GM12878 (cell line): ENCODE measurements around the gene PMAIP1. TPM values are rescaled to one million over a fixed set of nuclear protein-coding genes. Genes with fewer than 3 reads are reported as not detected.
A peak's percentile ranks its signal among the peaks of the same experiment; 100 is the strongest.

ENCODE experiments used
- BACH1 ChIP-seq: fragments of 450-650 bp; IDR thresholded peaks from 2 replicates; pipeline ENCODE4 v1.6.1; 2017; ENCODE audit warnings: mild to moderate bottlenecking, borderline replicate concordance
- CHD2 ChIP-seq: IDR thresholded peaks from 2 replicates; pipeline ENCODE4 v1.6.1; 2011; ENCODE audit warnings: low read depth, low read length, improper control_type of control experiment, borderline replicate concordance
- IKZF2 ChIP-seq, 2 experiments: fragments of 450-650 bp; IDR thresholded peaks; 2 replicates each; pipeline ENCODE4 v1.6.1; 2017; ENCODE audit warnings: mild to moderate bottlenecking in 2 of 2, moderate library complexity in 2 of 2
- POLR2AphosphoS5 ChIP-seq: IDR thresholded peaks from 2 replicates; pipeline ENCODE4 v1.6.1; 2011; ENCODE audit warnings: mild to moderate bottlenecking, low read length, inconsistent platforms
- SMARCA5 ChIP-seq: fragments of 450-650 bp; IDR thresholded peaks from 2 replicates; pipeline ENCODE4 v1.6.1; 2017; ENCODE audit warnings: mild to moderate bottlenecking
- SPI1 ChIP-seq: IDR thresholded peaks from 2 replicates; pipeline ENCODE4 v1.6.1; 2011; ENCODE audit warnings: low read depth, mild to moderate bottlenecking, low read length, moderate library complexity, borderline replicate concordance; ENCODE audit not compliant: insufficient read depth
- SREBF1 ChIP-seq: IDR thresholded peaks from 2 replicates; pipeline ENCODE4 v1.6.1; 2012; ENCODE audit warnings: mild to moderate bottlenecking, low read length
- SREBF2 ChIP-seq: IDR thresholded peaks from 2 replicates; pipeline ENCODE4 v1.6.1; 2012; ENCODE audit warnings: mild to moderate bottlenecking, low read length
- SUZ12 ChIP-seq: fragments of 200-600 bp; sonication (generic); IDR thresholded peaks from one replicate; pipeline ENCODE4 v1.6.1; 2018; ENCODE audit warnings: antibody characterized with exemption, mild to moderate bottlenecking; ENCODE audit not compliant: unreplicated experiment
- ZSCAN29 ChIP-seq: fragments of 450-650 bp; IDR thresholded peaks from 2 replicates; pipeline ENCODE4 v1.6.1; 2017; ENCODE audit warnings: mild to moderate bottlenecking, moderate library complexity
- polyA plus RNA-seq, 11 experiments: library from polyadenylated mRNA; depleted of rRNA in 4 of 11; unstranded in 6 of 11; stranded (reverse) in 5 of 11; fragments of >200 nt; fragmentation: Nextera tagmentation in 4 of 11; fragmentation: Illumina TruSeq in 1 of 11; extraction: Ambion mirVana in 4 of 11; extraction: Trizol in 1 of 11; gene quantifications; 1 replicate in 1 of 11; 2 replicates in 10 of 11; pipeline versions ENCODE4 v1.2.1 to v1.2.3, GENCODE V29; 2011 to 2016; ENCODE audit warnings: inconsistent platforms in 2 of 11, missing spikeins in 2 of 11, low read depth in 1 of 11
- total RNA-seq, 4 experiments: library from RNA; depleted of rRNA in 3 of 4; stranded (reverse); fragments of >200 nt in 3 of 4; fragmentation: Illumina TruSeq in 1 of 4; extraction: Trizol in 1 of 4; gene quantifications; 2 replicates each; pipeline versions ENCODE4 v1.2.1 to v1.2.3, GENCODE V29; 2013 to 2021
- TF ChIP-seq, protein P1 (sequence below): IDR thresholded peaks from 2 replicates; pipeline ENCODE4 v1.6.1; 2011; ENCODE audit warnings: borderline replicate concordance, low read depth, mild to moderate bottlenecking, moderate library complexity, low read length; ENCODE audit not compliant: insufficient read depth, poor library complexity, severe bottlenecking
- TF ChIP-seq, protein P2 (sequence below): IDR thresholded peaks from 2 replicates; pipeline ENCODE4 v1.6.1; 2012; ENCODE audit warnings: low read depth, low read length, improper control_type of control experiment
- TF ChIP-seq, protein P3 (sequence below): fragments of 450-650 bp; IDR thresholded peaks from 2 replicates; pipeline ENCODE4 v1.6.1; 2016; ENCODE audit warnings: mild to moderate bottlenecking, moderate library complexity, borderline replicate concordance
- TF ChIP-seq, protein P4 (sequence below): fragments of 450-650 bp; IDR thresholded peaks from 2 replicates; pipeline ENCODE4 v1.6.1; 2017; ENCODE audit warnings: low read depth, mild to moderate bottlenecking, moderate library complexity
- TF ChIP-seq, protein P5 (sequence below): IDR thresholded peaks from 2 replicates; pipeline ENCODE4 v1.6.1; 2012; ENCODE audit warnings: low read length, inconsistent platforms

The PMAIP1 gene
- total and polyA plus RNA-seq, 10 of the 15 experiments (the other 5 are each of a cell fraction or from before 2014, with no cell fraction given), result 74.0 to 219 (median 112) TPM

DNA sequence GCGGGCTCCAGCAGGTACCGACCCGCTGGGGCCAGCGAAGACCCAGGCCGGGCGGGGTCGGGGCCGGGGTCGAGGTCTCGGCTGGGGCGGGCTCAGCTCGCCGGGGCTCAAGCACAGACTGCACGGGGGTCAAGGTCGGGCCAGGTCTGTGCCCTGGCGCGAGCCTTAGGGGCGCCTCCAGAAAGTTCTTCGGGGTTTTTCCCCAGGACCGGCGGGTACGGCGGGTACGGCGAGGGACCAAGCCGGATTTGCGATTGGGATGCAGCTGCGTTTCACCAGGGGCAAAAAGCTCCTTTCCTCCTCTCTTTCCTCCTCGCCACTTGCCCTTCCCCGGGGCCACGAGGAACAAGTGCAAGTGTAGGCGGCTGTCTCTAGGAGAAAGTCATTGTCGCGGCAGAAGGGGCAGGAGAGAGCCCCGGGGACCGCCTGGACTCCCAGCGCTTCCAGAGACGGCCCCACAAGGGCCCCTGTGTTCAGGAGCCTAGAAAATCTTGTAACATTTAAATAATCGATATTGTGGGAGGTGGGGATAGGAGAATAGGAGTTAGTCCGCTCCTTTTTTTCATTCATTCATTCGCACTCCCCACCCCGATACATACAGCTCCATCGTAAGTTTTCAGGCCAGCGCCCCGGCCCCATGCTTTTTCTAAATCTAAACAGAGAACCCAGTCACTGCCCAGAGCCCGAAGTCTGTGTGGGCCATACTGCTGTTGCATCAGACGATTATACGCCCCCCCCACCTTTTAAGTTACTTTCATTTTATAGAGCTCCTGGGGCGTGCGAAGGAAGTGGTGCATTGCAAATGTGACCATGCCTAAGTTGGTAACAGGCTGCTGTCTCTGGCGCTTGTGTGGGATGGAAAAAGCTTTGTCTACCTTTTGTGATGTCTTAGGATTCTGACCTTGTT lies 679 bp downstream of the PMAIP1 start (continued):
- TF ChIP-seq, protein P1, sequence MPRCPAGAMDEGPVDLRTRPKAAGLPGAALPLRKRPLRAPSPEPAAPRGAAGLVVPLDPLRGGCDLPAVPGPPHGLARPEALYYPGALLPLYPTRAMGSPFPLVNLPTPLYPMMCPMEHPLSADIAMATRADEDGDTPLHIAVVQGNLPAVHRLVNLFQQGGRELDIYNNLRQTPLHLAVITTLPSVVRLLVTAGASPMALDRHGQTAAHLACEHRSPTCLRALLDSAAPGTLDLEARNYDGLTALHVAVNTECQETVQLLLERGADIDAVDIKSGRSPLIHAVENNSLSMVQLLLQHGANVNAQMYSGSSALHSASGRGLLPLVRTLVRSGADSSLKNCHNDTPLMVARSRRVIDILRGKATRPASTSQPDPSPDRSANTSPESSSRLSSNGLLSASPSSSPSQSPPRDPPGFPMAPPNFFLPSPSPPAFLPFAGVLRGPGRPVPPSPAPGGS, result peak; percentile 67
- no peak for TF ChIP-seq CHD2
- peak in 1 of 2 experiments; percentile 65; a peak in 3 of 4 replicates for TF ChIP-seq IKZF2 (IDR thresholded peaks at IDR 0.05)
- no peak for TF ChIP-seq SREBF1
- TF ChIP-seq ZSCAN29, result no peak
- TF ChIP-seq, protein P2, sequence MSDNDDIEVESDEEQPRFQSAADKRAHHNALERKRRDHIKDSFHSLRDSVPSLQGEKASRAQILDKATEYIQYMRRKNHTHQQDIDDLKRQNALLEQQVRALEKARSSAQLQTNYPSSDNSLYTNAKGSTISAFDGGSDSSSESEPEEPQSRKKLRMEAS, result no peak; the same call in none of the 2 replicates
- TF ChIP-seq, protein P3, sequence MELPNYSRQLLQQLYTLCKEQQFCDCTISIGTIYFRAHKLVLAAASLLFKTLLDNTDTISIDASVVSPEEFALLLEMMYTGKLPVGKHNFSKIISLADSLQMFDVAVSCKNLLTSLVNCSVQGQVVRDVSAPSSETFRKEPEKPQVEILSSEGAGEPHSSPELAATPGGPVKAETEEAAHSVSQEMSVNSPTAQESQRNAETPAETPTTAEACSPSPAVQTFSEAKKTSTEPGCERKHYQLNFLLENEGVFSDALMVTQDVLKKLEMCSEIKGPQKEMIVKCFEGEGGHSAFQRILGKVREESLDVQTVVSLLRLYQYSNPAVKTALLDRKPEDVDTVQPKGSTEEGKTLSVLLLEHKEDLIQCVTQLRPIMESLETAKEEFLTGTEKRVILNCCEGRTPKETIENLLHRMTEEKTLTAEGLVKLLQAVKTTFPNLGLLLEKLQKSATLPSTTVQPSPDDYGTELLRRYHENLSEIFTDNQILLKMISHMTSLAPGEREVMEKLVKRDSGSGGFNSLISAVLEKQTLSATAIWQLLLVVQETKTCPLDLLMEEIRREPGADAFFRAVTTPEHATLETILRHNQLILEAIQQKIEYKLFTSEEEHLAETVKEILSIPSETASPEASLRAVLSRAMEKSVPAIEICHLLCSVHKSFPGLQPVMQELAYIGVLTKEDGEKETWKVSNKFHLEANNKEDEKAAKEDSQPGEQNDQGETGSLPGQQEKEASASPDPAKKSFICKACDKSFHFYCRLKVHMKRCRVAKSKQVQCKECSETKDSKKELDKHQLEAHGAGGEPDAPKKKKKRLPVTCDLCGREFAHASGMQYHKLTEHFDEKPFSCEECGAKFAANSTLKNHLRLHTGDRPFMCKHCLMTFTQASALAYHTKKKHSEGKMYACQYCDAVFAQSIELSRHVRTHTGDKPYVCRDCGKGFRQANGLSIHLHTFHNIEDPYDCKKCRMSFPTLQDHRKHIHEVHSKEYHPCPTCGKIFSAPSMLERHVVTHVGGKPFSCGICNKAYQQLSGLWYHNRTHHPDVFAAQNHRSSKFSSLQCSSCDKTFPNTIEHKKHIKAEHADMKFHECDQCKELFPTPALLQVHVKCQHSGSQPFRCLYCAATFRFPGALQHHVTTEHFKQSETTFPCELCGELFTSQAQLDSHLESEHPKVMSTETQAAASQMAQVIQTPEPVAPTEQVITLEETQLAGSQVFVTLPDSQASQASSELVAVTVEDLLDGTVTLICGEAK, result no peak
- TF ChIP-seq SUZ12, result no peak
- no peak for TF ChIP-seq SREBF2
- TF ChIP-seq, protein P4, sequence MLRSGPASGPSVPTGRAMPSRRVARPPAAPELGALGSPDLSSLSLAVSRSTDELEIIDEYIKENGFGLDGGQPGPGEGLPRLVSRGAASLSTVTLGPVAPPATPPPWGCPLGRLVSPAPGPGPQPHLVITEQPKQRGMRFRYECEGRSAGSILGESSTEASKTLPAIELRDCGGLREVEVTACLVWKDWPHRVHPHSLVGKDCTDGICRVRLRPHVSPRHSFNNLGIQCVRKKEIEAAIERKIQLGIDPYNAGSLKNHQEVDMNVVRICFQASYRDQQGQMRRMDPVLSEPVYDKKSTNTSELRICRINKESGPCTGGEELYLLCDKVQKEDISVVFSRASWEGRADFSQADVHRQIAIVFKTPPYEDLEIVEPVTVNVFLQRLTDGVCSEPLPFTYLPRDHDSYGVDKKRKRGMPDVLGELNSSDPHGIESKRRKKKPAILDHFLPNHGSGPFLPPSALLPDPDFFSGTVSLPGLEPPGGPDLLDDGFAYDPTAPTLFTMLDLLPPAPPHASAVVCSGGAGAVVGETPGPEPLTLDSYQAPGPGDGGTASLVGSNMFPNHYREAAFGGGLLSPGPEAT, result peak; percentile 37; the same call in 1 of the 2 replicates
- TF ChIP-seq BACH1, result peak; percentile 82
- TF ChIP-seq SPI1, result peak; percentile 54
- no peak for TF ChIP-seq SMARCA5
- TF ChIP-seq, protein P5, sequence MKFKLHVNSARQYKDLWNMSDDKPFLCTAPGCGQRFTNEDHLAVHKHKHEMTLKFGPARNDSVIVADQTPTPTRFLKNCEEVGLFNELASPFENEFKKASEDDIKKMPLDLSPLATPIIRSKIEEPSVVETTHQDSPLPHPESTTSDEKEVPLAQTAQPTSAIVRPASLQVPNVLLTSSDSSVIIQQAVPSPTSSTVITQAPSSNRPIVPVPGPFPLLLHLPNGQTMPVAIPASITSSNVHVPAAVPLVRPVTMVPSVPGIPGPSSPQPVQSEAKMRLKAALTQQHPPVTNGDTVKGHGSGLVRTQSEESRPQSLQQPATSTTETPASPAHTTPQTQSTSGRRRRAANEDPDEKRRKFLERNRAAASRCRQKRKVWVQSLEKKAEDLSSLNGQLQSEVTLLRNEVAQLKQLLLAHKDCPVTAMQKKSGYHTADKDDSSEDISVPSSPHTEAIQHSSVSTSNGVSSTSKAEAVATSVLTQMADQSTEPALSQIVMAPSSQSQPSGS, result no peak
- TF ChIP-seq POLR2AphosphoS5, result peak; percentile 93
